A549 (cell line): ENCODE results near the gene TAF5. TPM values are rescaled to one million over a fixed set of nuclear protein-coding genes. Genes with fewer than 3 reads are reported as not detected.
A peak's percentile ranks its signal among the peaks of the same experiment; 100 is the strongest.

Experiments used
- BCL3 ChIP-seq: fragments of >200 bp; sonication (Bioruptor Twin); formaldehyde crosslinking; IDR thresholded peaks from 3 replicates; pipeline ENCODE4 v1.6.1; 2016
- CBX8 ChIP-seq: fragments of 200-600 bp; sonication (generic); IDR thresholded peaks from 2 replicates; pipeline ENCODE4 v1.6.1; 2016
- CHD2 ChIP-seq: fragments of 150-350 bp; IDR thresholded peaks from 2 replicates; pipeline ENCODE4 v1.6.1; 2014; ENCODE audit warnings: low read length; ENCODE audit not compliant: partially characterized antibody
- CHD4 ChIP-seq: fragments of 200-600 bp; sonication (generic); IDR thresholded peaks from 2 replicates; pipeline ENCODE4 v1.6.1; 2016; ENCODE audit warnings: antibody characterized with exemption, mild to moderate bottlenecking, borderline replicate concordance
- E2F6 ChIP-seq: IDR thresholded peaks from 2 replicates; pipeline ENCODE4 v1.6.1; 2012; ENCODE audit warnings: low read depth, borderline replicate concordance
- ELK1 ChIP-seq: fragments of 150-350 bp; IDR thresholded peaks from 2 replicates; pipeline ENCODE4 v1.6.1; 2014; ENCODE audit warnings: low read depth, mild to moderate bottlenecking, low read length
- EP300 ChIP-seq, 2 experiments: fragments of >200 bp; sonication (Bioruptor Twin); formaldehyde crosslinking; IDR thresholded peaks; 2 replicates in 1 of 2; 3 replicates in 1 of 2; pipeline ENCODE4 v1.6.1; 2016 to 2017
- ESRRA ChIP-seq: fragments of 150-350 bp; IDR thresholded peaks from 2 replicates; pipeline ENCODE4 v1.6.1; 2014; ENCODE audit warnings: mild to moderate bottlenecking, low read length, borderline replicate concordance
- FOXS1 ChIP-seq: fragments of 250-450 bp; sonication (Bioruptor Pico); IDR thresholded peaks from 2 replicates; pipeline ENCODE4 v1.5.0; 2020; ENCODE audit warnings: mild to moderate bottlenecking, moderate library complexity
- HDAC2 ChIP-seq: fragments of 200-600 bp; sonication (generic); IDR thresholded peaks from 2 replicates; pipeline ENCODE4 v1.6.1; 2016
- HES2 ChIP-seq: fragments of >200 bp; sonication (Bioruptor Twin); formaldehyde crosslinking; IDR thresholded peaks from 2 replicates; pipeline ENCODE4 v1.6.1; 2016
- HEYL ChIP-seq: fragments of 250-450 bp; sonication (Bioruptor Pico); IDR thresholded peaks from 2 replicates; pipeline ENCODE4 v1.8.0; 2021; ENCODE audit warnings: mild to moderate bottlenecking, moderate library complexity
- HOXA7 ChIP-seq: fragments of 250-450 bp; sonication (Bioruptor Pico); IDR thresholded peaks from 2 replicates; pipeline ENCODE4 v1.5.0; 2020; ENCODE audit warnings: mild to moderate bottlenecking, moderate library complexity
- JUN ChIP-seq, 2 experiments: fragments of >200 bp; sonication (Bioruptor Twin); formaldehyde crosslinking; IDR thresholded peaks; 2 replicates in 1 of 2; 3 replicates in 1 of 2; pipeline ENCODE4 v1.6.1; 2016 to 2017
- KDM5A ChIP-seq: fragments of 200-600 bp; sonication (generic); IDR thresholded peaks from 2 replicates; pipeline ENCODE4 v1.6.1; 2016; ENCODE audit warnings: antibody characterized with exemption, mild to moderate bottlenecking
- MAFK ChIP-seq: fragments of 450-650 bp; IDR thresholded peaks from 2 replicates; pipeline ENCODE4 v1.6.1; 2014; ENCODE audit not compliant: partially characterized antibody
- MAX ChIP-seq: IDR thresholded peaks from 2 replicates; pipeline ENCODE4 v1.6.1; 2012
- MYC ChIP-seq: IDR thresholded peaks from 2 replicates; pipeline ENCODE4 v1.6.1; 2012; ENCODE audit warnings: mild to moderate bottlenecking, inconsistent platforms, low read length, improper control_type of control experiment, borderline replicate concordance
- NPAS2 ChIP-seq: fragments of 250-450 bp; sonication (Bioruptor Pico); IDR thresholded peaks from 2 replicates; pipeline ENCODE4 v1.8.0; 2022; ENCODE audit warnings: mild to moderate bottlenecking, moderate library complexity, borderline replicate concordance
- NR3C1 ChIP-seq: fragments of >200 bp; sonication (Bioruptor Twin); formaldehyde crosslinking; IDR thresholded peaks from 3 replicates; pipeline ENCODE4 v1.6.1; 2017
- PBX3 ChIP-seq: IDR thresholded peaks from 2 replicates; pipeline ENCODE4 v1.6.1; 2012
- PHF8 ChIP-seq: fragments of 200-600 bp; sonication (generic); IDR thresholded peaks from 2 replicates; pipeline ENCODE4 v1.6.1; 2016; ENCODE audit warnings: low read depth, mild to moderate bottlenecking, antibody characterized with exemption, moderate library complexity, borderline replicate concordance
- POLR2AphosphoS2 ChIP-seq: conservative IDR thresholded peaks from 2 replicates; pipeline ENCODE4 v1.6.1; 2012; ENCODE audit warnings: low read length, improper control_type of control experiment, inconsistent platforms
- RAD21 ChIP-seq, 2 experiments: fragments of >200 bp in 1 of 2; sonication (Bioruptor Twin) in 1 of 2; formaldehyde crosslinking in 1 of 2; IDR thresholded peaks in 1 of 2; conservative IDR thresholded peaks in 1 of 2; 2 replicates in 1 of 2; 3 replicates in 1 of 2; pipeline ENCODE4 v1.6.1; 2012 to 2018; ENCODE audit warnings: inconsistent platforms in 1 of 2
- RARB ChIP-seq: fragments of 250-450 bp; sonication (Bioruptor Pico); IDR thresholded peaks from 2 replicates; pipeline ENCODE4 v1.8.0; 2021; ENCODE audit warnings: mild to moderate bottlenecking, moderate library complexity
- RCOR1 ChIP-seq: fragments of 150-350 bp; IDR thresholded peaks from 2 replicates; pipeline ENCODE4 v1.6.1; 2014; ENCODE audit warnings: antibody characterized with exemption, low read length, low read depth
- REST ChIP-seq: fragments of 200-600 bp; sonication (generic); IDR thresholded peaks from 2 replicates; pipeline ENCODE4 v1.6.1; 2016; ENCODE audit warnings: antibody characterized with exemption, mild to moderate bottlenecking, moderate library complexity
- RFX5 ChIP-seq: fragments of 450-650 bp; IDR thresholded peaks from 2 replicates; pipeline ENCODE4 v1.7.1; 2014; ENCODE audit warnings: antibody characterized with exemption, mild to moderate bottlenecking, moderate library complexity
- RNF2 ChIP-seq: fragments of 200-600 bp; sonication (generic); IDR thresholded peaks from 2 replicates; pipeline ENCODE4 v1.6.1; 2016; ENCODE audit warnings: low read depth, mild to moderate bottlenecking, antibody characterized with exemption, moderate library complexity, borderline replicate concordance
- SMC3 ChIP-seq: fragments of >200 bp; sonication (Bioruptor Twin); formaldehyde crosslinking; IDR thresholded peaks from 3 replicates; pipeline ENCODE4 v1.6.1; 2018; ENCODE audit warnings: inconsistent platforms
- TFCP2L1 ChIP-seq: fragments of 250-450 bp; sonication (Bioruptor Pico); IDR thresholded peaks from 2 replicates; pipeline ENCODE4 v1.5.0; 2021; ENCODE audit warnings: mild to moderate bottlenecking
- TP53 ChIP-seq: fragments of 250-450 bp; sonication (Bioruptor Pico); IDR thresholded peaks from 2 replicates; pipeline ENCODE4 v1.5.0; 2021; ENCODE audit warnings: mild to moderate bottlenecking, moderate library complexity
- ZC3H11A ChIP-seq: fragments of 450-650 bp; IDR thresholded peaks from 2 replicates; pipeline ENCODE4 v1.6.1; 2014; ENCODE audit warnings: antibody characterized with exemption, mild to moderate bottlenecking
- ZFP36 ChIP-seq: fragments of 450-650 bp; IDR thresholded peaks from 2 replicates; pipeline ENCODE4 v1.6.1; 2014; ENCODE audit warnings: borderline replicate concordance; ENCODE audit not compliant: partially characterized antibody
- ZNF302 ChIP-seq: fragments of 250-450 bp; sonication (Bioruptor Pico); IDR thresholded peaks from 2 replicates; pipeline ENCODE4 v1.9.0; 2021; ENCODE audit warnings: inconsistent platforms, mild to moderate bottlenecking, moderate library complexity
- ZSCAN20 ChIP-seq: fragments of 250-450 bp; sonication (Bioruptor Pico); IDR thresholded peaks from 2 replicates; pipeline ENCODE4 v1.8.0; 2022; ENCODE audit warnings: mild to moderate bottlenecking, moderate library complexity
- polyA plus RNA-seq, 4 experiments: library from polyadenylated mRNA; depleted of rRNA in 3 of 4; stranded (reverse); fragments of >200 nt; fragmentation: RNase III in 1 of 4; extraction: RNeasy Plus Mini Kit Qiagen cat#74134 plus additional on column Dnase treatment in 1 of 4; gene quantifications; 2 replicates in 3 of 4; 3 replicates in 1 of 4; pipeline ENCODE4 v1.2.3, GENCODE V29; 2011 to 2017

TAF5 gene
- polyA plus RNA-seq, 2 of the 4 experiments (the other 2 are of a cell fraction): 4.1 to 5.3 TPM

GRCh38 chr10:103350517-103351260 lies 17.1 kb upstream of the TAF5 start, which contains the start of gene PCGF6 (continued):
- TF ChIP-seq REST: no peak
- TF ChIP-seq NR3C1: no peak
- no peak for TF ChIP-seq RNF2
- no peak for TF ChIP-seq RFX5
- no peak for TF ChIP-seq SMC3
- TF ChIP-seq NPAS2: no peak
- no peak for TF ChIP-seq MAFK
- peak; percentile 97 for TF ChIP-seq E2F6
- TF ChIP-seq PHF8: peak; percentile 9; the same call in 1 of the 2 replicates
- no peak for TF ChIP-seq RAD21 (conservative IDR thresholded peaks at IDR 0.05 in 1 of 2, IDR thresholded peaks at IDR 0.05 in 1 of 2)
- no peak for TF ChIP-seq MYC
- TF ChIP-seq MAX: peak; percentile 82
- TF ChIP-seq HDAC2: no peak
- TF ChIP-seq CHD4: no peak
- TF ChIP-seq ESRRA: no peak
- no peak for TF ChIP-seq CHD2
- TF ChIP-seq ELK1: no peak
- TF ChIP-seq BCL3: peak; percentile 39; the same call in 1 of the 3 replicates
- TF ChIP-seq JUN (IDR thresholded peaks at IDR 0.05): peak; percentile 55 to 58; a peak in 3 of 5 replicates
- no peak for TF ChIP-seq ZFP36
- TF ChIP-seq HEYL (CRISPR knock-in tag): no peak
- TF ChIP-seq RCOR1: no peak
- no peak for TF ChIP-seq ZNF302
- no peak for TF ChIP-seq TFCP2L1 (CRISPR knock-in tag)
- TF ChIP-seq TP53 (CRISPR knock-in tag): no peak
- TF ChIP-seq KDM5A: no peak
- TF ChIP-seq EP300 (IDR thresholded peaks at IDR 0.05): no peak
- TF ChIP-seq HOXA7 (CRISPR knock-in tag): no peak
- TF ChIP-seq PBX3: no peak
- TF ChIP-seq POLR2AphosphoS2: no peak
- no peak for TF ChIP-seq ZC3H11A
- TF ChIP-seq FOXS1: no peak
- TF ChIP-seq CBX8: no peak
- no peak for TF ChIP-seq HES2
- TF ChIP-seq RARB (CRISPR knock-in tag): no peak
- TF ChIP-seq ZSCAN20 (CRISPR knock-in tag): no peak
